Measurements from ENCODE around the gene FAM83E.
"Not testable (repeated sequence)": the region's sequence is repeated elsewhere in the genome, so short reads cannot be mapped to it uniquely, and the experiment has no call there.

Gene FAM83E

GRCh38 chr19:48614436-48615230 lies at the start of gene FAM83E:
FAM83E (minus strand) TSS chr19:48615076; CDS start chr19:48613372, 1,704 bp downstream.
- DNase-seq (ENCODE audit: low spot score): no peak

DNA sequence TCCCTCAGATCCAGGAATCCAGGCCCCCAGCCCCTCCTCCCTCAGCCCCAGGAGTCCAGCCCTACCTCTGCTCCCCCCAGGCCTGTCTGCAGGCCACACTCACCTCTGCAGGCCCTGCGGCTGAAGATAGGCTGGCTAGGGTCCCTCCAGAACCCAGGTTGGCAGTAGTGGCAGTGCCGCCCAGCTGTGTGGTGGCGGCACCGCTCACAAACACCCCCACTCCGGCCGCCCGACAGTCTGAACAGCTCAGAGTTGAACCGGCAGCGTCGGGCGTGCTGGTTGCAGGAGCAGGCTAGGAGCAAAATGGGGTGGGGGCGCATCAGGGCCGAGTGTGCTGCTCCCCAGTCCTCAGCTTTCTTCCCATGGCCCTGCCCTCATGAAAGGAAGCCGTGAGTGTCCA lies 49.6 kb upstream of the FAM83E start:
- DNase-seq (ENCODE audit: low spot score): no peak

DNA sequence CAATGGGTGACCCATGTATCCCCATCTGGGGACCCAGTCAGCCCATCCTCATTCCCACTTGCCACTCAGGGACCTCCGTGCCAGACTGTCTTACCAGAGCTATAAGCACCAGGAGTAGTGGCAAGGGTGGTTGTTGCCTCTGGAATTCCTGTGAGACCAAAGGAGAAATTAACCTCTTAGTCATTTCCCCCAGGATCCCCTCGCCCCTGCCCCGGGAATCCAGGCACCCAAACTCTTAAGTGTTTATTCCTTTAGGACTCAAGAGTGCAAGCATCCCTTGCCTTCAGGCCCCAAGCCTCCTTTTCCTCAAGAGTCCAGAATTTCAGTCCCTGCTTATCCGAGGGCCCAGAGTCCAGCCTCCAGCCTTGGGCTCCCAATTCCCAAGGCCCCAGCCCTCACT lies 48.8 kb upstream of the FAM83E start:
- DNase-seq (ENCODE audit: low spot score): no peak

DNA sequence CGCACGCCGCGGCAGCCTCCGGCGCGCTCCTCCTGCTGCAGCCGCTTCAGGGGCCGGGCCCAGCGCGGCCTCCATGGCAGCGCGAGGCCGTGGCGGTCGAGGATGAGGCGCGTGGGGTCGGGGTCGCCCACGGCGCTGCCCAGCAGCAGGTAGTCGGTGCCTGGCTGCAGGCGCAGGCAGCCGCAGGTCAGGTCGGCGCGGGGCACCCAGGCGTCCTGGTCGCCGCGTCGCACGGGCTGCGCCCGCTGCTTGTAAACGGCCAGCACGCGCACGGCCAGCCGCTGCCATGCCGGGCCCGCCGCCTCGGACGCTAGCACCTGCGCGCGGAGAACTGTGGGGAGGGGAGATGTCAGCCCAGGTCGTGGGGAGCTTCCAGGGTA lies 46.8 kb upstream of the FAM83E start:
- no peak for DNase-seq (ENCODE audit: low spot score)

DNA sequence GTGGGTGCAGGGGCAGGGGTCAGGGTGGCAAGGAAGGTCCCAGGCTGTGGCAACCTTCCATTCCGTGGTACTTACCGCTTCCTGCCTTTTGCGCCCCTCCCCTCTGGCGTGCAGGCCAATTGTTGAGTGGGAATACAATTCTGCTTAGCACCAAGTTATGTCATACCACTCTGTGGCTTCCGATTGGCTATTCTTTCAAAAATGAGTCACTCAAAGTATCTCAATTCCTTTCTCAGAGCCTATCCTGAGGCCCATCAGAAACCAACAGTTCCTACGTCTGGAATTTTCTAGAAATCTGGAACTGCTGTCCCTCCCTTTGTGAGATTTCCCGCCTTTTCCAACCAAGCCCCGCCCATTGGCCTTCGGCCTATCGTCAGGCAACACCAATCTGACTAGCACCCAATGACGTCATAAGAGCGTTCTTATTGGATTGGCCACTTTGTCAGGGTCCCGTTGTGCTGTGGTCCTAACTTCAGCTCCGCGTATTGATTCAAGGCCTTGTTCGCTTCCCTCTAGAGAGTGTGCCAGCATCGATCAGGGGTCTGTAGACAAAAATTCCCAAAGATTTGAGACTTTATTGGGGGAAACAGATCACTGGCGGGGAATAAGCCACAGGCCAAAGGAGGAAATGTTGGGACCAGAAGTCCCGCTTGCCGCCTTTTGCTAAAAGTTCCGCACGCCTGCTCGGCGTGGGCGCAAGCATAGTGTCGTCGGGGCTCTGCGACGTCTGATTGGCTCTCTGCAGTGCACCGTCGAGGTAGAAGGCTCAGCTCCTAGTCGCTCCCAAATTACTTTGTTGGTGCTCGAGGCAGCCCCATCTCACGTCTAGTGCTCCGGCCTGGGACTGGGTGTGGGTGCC lies 46.2 kb upstream of the FAM83E start:
- peak; percentile 97 for DNase-seq (ENCODE audit: low spot score)

DNA sequence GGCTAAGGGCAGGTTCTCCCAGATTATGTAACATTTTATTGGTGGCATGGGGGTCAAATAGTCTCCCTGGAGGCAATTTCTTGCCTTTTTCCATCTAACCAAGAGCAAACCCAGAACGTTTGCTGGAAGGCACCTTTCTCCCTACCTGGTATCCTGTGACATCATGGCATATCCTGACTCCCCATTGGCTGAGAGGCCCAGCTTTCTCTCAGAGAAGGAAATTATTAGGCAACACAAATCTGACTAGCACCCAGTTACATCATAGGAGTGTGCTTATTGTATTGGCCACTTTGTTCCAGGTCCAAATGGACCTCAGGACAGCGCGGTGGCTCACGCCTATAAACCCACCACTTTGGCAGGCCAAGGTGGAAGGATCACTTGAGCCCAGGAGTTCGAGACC lies 44.9 kb upstream of the FAM83E start:
- DNase-seq (ENCODE audit: low spot score): peak; percentile 41

DNA sequence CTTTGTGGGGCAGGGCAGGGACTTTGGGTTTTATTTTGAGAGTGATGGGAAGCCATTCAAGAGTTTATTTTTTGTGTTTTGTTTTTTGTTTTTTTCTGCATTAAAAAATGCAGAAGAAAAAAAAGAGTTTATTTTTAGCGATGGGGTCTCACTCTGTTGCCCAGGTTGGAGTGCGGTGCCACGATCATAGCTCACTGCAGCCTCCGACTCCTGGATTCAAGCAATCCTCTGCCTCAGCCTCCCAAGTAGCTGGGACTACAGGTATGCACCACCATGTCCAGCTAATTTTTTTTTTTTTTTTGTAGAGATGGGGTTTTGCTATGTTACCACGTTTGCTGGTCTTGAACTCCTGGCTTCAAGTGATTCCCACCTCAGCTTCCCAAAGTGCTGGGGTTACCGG lies 43.6 kb upstream of the FAM83E start:
- no peak for DNase-seq (ENCODE audit: low spot score)

DNA sequence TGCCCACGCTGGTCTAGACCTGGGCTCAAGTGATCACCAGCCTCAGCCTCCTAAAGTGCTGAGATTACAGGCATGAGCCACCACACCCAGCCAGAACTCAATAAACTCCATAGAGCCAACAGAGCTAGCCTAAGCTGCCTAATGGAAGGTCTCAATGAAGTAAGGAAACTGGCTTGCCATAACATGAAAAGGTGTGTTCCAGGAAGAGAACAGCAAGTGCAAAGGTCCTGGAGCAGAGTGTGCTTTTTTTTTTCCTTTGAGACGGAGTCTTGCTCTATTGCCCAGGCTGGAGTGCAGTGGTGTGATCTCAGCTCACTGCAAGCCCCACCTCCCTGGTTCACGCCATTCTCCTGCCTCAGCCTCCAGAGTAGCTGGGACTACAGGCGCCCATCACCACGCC lies 43.0 kb upstream of the FAM83E start:
- DNase-seq (ENCODE audit: low spot score): not testable (repeated sequence)

- DNase-seq (ENCODE audit: low spot score): no peak
Measured at GRCh38 chr19:48656840-48657474, 42.1 kb upstream of the FAM83E start.

- peak; percentile 55 for DNase-seq (ENCODE audit: low spot score)
Measured at GRCh38 chr19:48654299-48655059, 39.6 kb upstream of the FAM83E start.

DNA sequence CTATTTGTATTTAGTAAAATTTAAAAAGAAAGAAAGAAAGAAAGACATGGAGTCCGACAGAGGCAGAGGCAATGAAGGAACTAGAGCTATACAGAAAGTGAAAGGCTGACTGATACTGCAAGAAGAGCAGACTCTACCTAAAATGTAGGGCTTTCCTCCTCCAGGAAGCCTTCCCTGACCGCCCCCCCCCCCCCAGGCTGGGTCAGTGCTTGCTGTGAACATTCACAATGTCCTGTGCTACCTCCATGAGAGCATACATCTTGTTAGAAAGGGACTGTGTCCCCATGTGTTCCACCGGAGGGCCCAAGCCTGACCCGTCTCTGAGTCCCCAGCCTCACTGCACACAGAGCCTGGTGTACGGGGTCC lies 36.8 kb upstream of the FAM83E start:
- DNase-seq (ENCODE audit: low spot score): no peak

GRCh38 chr19:48650974-48651682 lies 36.3 kb upstream of the FAM83E start:
- DNase-seq (ENCODE audit: low spot score): no peak

GRCh38 chr19:48648134-48648533 lies 33.3 kb upstream of the FAM83E start:
- DNase-seq (ENCODE audit: low spot score): no peak

DNA sequence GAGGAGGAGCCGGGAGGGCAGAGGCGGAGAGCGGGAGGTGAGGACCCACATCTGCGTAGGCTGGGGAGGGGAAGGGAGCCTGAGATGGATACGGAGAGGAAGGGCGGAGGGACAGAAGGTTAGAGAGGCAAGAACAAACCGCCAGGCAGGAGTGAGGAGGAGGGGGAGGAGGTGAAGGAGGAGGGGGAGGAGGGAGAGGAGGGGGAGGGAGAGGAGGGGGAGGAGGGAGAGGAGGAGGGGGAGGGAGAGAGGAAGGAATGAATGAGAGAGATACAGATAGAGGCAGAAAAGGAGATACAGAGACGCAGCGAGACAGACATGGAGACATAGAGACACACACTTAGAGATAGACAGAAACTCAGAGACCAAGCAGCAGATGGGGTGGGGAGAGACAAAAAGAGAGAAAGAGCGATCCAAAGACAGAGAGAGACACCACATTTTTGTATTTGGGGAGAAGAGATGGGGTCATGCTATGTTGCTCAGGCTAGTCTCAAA lies 31.9 kb upstream of the FAM83E start:
- DNase-seq (ENCODE audit: low spot score): peak; percentile 35

DNA sequence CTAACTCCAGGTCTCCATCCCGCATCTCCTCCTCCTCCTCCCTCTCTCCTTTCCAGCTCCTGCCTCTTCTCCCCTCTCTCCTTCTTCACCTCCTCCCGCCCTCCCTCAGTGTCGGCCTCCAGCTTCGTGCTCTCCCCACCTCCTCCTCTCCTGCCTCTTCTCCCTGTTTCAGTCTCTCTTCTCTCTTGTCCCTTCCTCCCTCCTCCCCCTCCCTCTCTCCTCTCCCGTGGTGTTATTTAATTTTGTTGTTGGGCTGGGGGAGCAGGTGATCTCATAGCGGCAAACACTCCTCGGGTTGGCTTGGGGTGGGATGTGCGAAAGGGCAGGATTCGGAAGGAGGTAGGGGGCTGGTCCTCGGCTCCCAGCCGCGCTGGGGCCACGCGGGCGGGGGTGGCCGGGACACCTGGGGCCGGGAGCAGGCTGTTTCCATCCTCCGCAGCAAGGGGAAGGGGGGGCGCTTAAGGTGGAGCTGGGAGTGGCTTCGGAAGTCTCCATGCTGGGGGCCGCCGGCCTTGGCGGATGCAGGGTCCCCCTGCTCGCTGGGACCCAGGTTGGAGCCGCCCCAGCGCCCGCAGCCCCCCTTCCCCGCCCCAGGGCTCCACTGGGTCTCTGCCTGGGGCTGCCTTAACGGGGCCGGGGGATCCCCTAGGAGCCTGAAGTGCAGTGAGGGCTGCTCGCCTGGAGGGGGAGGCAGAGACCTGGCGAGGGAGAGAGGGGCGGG lies 31.3 kb upstream of the FAM83E start, which contains the start of gene CA11:
CA11 (minus strand) TSS at position 187 of the 721 bp plus-strand sequence. CDS start 555 bp downstream, outside the sequence.
- peak; percentile 94 for DNase-seq (ENCODE audit: low spot score)

DNA sequence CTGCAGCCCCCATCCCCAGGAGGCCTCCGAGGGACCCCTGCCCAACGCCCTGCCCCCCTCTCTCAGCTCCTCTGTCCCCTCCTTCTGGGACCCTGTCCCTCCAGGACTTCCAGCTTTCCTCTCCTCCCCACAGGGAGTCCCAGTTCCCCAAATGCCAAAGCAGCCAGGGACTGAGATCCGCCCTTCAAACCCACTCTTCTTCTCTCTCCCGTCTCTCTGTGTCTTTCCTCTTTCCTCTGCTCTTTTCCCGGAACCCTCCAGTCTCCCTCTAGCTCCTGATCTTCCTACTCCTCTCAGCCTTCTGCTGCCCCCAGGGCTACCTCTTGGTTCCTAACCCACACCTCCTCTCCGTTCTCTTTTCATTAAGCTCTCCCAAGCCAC lies 30.7 kb upstream of the FAM83E start:
- no peak for DNase-seq (ENCODE audit: low spot score)

- DNase-seq (ENCODE audit: low spot score): peak; percentile 84
Measured at GRCh38 chr19:48644839-48645619, 30.2 kb upstream of the FAM83E start.

- DNase-seq (ENCODE audit: low spot score): no peak
Measured at GRCh38 chr19:48644355-48644754, 29.5 kb upstream of the FAM83E start.

DNA sequence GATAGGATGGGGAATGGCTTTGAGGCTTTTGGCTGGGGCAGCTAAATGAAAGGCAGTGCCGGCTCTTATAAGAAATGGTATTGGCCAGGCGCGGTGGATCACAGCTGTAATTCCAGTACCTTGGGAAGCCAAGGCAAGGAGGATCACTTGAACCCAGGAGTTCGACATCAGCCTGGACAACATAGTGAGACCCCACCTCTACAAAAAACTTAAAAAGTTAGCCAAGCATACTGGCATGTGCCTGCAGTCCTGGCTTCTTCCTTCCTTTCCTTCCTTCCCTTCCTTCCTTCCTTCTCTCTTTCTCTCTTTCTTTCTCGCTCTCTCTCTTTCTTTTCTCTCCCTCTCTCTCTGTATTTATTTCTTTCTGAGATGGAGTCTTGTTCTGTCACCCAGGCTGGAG lies 28.0 kb upstream of the FAM83E start:
- no peak for DNase-seq (ENCODE audit: low spot score)

GRCh38 chr19:48641850-48642249 lies 27.0 kb upstream of the FAM83E start:
- DNase-seq (ENCODE audit: low spot score): no peak
